Kidney glomerular epithelial cell (primary cell): ENCODE data around the gene C11orf71.
A peak's percentile ranks its signal among the peaks of the same experiment; 100 is the strongest.

Experiments used
- DNase-seq: peaks from one replicate; lab custom pipeline; 2025; lab: John Stamatoyannopoulos, UW

C11orf71 gene

GRCh38 chr11:114359342-114359741 is 41.0 kb downstream of the C11orf71 start:
- no peak for DNase-seq

GRCh38 chr11:114358716-114359115 is 41.6 kb downstream of the C11orf71 start:
- peak; percentile 55 for DNase-seq

- peak; percentile 94 for DNase-seq
Observed at GRCh38 chr11:114354076-114354475, 46.2 kb downstream of the C11orf71 start.

GRCh38 chr11:114353443-114353842 is 46.9 kb downstream of the C11orf71 start:
- peak; percentile 14 for DNase-seq

- DNase-seq = no peak
Observed at GRCh38 chr11:114350022-114350421, 50.3 kb downstream of the C11orf71 start.
